HuH-7.5 (cell line): Measurements from ENCODE around the gene ZBTB9.
"Not testable (repeated sequence)": the region's sequence is repeated elsewhere in the genome, so short reads cannot be mapped to it uniquely, and the experiment has no call there.

Source experiments
- DNase-seq: peaks from one replicate; pipeline ENCODE4 v3.0.0; 2011; ENCODE audit warnings: low spot score

The ZBTB9 gene

DNA sequence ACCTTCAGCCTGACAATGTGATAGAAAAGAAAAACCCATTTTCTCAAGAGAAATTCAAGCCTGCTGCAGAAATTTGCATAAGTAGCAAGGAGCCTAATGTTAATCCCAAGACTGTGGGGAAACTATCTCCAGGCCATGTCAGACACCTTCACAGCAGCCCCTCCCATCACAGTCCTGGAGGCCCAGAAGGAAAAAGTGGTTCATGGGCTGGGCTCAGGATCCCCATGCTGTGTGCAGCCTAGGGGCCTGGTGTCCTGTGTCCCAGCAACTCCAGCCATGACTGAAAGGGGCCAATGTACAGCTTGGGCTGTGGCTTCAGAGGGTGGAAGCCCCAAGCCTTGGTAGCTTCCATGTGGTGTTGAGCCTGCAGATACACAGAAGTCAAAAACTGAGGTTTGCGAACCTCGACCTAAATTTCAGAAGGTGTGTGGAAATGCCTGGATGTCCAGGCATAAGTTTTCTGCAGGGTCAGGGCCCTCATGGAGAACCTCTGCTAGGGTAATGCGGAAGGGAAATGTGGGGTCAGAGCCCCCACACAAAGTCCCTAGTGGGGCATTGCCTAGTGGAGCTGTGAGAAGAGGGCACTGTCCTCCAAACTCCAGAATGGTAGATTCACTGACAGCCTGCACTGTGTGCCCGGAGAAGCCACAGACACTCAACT lies 11.8 kb downstream of the ZBTB9 start:
- no peak for DNase-seq

GRCh38 chr6:33467091-33467490 lies 12.7 kb downstream of the ZBTB9 start:
- DNase-seq = no peak

DNA sequence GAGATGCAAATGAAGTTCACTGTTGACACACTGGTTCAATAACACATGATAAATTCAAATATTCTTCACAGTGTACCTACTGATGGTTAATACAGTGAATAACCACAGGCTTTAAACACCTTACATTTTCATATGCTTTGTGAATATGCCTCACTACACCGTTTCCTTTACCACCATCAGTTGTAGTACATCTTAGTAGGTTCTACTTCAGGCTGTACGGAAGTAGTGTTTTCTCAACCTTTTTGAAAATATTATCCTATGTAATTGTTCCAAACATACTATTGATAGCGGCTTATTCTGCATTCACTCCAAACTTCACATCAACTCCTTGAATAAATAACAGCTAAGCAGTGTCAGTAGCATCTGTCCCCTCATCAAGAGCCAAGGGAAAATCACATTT lies 15.3 kb downstream of the ZBTB9 start:
- DNase-seq = no peak

DNA sequence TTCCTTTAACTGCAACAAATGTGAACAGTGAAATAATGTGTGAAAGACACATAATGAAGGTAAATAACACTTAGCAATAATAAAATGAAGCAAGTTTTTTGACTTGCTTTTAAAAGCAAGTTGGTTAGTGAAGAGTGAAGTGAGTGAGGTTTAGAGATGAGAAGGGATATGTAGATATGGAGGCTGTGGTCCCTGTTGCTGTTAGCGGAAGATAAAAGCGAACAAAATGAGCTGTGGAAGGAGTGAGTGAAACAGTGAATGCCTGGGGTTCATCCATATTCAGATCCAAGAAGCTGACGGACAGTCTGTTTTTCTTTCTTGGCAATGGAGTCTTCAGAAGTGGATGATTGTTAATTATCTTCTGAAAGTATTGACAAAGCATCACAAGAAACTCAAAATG lies 23.5 kb downstream of the ZBTB9 start:
- no peak for DNase-seq

GRCh38 chr6:33481192-33481591 lies 26.8 kb downstream of the ZBTB9 start:
- DNase-seq = no peak

GRCh38 chr6:33482620-33483019 lies 28.2 kb downstream of the ZBTB9 start:
- not testable (repeated sequence) for DNase-seq

DNA sequence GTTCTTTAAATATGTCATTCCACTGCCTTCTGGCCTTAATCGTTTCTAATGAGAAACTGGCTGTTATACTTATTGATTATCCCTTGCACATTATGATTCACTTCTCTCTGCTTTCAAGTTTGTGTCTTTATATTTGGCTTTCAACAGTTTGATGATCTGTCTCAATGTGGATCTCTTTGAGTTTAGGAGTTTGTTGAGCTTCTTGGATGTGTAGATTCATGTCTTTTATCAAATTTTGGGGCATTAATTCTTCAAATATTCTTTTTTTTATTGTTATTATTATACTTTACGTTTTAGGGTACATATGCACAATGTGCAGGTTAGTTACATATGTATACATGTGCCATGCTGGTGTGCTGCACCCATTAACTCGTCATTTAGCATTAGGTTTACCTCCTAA lies 29.3 kb downstream of the ZBTB9 start:
- DNase-seq = no peak

DNA sequence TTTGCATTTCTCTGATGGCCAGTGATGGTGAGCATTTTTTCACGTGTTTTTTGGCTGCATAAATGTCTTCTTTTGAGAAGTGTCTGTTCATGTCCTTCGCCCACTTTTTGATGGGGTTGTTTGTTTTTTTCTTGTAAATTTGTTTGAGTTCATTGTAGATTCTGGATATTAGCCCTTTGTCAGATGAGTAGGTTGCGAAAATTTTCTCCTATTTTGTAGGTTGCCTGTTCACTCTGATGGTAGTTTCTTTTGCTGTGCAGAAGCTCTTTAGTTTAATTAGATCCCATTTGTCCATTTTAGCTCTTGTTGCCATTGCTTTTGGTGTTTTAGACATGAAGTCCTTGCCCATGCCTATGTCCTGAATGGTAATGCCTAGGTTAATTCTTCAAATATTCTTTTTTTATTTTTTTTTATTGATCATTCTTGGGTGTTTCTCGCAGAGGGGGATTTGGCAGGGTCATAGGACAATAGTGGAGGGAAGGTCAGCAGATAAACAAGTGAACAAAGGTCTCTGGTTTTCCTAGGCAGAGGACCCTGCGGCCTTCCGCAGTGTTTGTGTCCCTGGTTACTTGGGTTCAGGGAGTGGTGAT lies 30.4 kb downstream of the ZBTB9 start:
- not testable (repeated sequence) for DNase-seq

- not testable (repeated sequence) for DNase-seq
Observed at GRCh38 chr6:33485680-33486079, 31.3 kb downstream of the ZBTB9 start.

DNA sequence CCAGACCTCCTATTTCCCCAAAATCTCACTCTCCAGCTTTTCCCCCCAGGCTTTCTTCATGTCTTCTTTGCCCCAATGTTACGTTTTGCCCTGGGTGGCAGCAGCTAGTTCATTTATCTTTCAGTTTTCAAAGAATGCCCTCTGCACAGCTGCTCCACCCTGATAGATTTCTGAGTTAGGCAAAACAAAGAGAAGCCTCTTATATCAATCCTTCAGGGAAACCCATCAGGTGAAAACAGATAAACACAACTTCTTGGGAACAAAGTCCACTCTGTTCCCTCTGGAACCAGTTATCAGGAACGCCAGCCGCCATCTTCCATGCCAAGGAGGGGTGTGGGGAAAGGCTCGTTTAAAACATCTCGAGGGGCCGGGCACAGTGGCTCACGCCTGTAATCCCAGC lies 34.0 kb downstream of the ZBTB9 start:
- DNase-seq = no peak

- DNase-seq = no peak
Observed at GRCh38 chr6:33490198-33490597, 35.8 kb downstream of the ZBTB9 start.

DNA sequence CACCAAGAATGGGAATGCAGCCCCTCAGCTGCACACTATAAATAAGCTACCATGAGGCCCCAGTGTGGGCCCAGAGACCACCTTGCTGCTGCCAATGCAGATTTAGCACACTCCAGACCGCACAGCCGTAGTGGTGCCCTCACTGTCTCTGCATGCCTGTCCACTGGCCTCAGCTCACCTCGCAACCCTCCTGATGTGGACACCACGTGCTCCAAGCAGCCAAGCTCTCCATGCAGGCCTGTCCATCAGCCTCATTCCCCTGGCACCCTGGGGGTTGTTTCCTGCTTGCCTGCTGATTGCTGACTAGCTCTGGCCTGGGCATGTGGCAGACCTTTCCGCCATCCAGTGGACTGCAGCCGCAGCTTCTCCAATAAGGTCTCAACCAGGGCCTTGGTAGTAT lies 36.2 kb downstream of the ZBTB9 start:
- DNase-seq = no peak

GRCh38 chr6:33492093-33492492 lies 37.7 kb downstream of the ZBTB9 start:
- DNase-seq = no peak

GRCh38 chr6:33497157-33497556 lies 42.8 kb downstream of the ZBTB9 start:
- no peak for DNase-seq

- DNase-seq = no peak
Observed at GRCh38 chr6:33502486-33502885, 48.1 kb downstream of the ZBTB9 start.

GRCh38 chr6:33504486-33504885 lies 50.1 kb downstream of the ZBTB9 start:
- no peak for DNase-seq

DNA sequence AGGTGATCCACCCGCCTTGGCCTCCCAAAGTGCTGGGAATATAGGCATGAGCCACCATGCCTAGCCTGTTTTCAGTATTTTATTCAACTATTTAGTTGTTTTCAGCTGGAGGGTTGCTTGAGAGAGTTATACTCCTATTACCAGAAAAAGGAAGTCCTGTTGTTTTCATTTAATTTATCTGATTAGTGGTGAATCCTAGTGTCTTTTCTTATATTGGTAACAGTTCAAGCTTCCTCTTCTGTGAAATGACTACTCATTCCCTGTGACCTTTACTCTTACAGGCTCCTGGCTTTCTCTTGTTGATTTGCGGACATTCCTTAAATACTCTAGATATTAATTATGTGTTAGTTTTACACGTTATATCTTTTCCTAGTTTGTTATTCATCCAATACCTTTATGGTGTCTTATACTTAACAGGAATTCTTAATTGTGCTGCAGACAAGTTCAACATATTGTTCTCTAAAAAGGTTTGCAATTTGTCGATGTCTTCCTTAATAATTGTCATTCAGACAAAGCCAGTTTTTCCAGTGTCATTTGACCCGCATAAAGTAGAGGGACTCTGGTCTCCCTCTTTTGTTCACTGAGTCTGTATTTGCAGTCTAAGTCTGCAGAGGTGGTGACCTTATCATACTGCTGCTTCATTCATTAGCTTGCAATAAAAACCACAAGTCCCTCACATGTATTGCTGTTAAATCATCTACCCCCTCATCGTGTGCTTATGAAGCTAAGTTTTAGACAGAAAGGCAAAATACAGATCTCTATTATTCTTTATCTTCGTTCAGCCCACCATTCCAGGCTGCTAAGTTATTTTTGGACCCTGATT lies 51.4 kb downstream of the ZBTB9 start:
- DNase-seq = no peak
